Activated T-cell treated with anti-CD3 and anti-CD28 coated beads, Interleukin-2, amount 50 U/mL, for 4 hours (primary cell): ENCODE results near the gene MECP2. TPM values are rescaled to one million over a fixed set of nuclear protein-coding genes. Genes with fewer than 3 reads are reported as not detected.

Experiments
- ATAC-seq, 2 donors: fragments of 200-7000 bp; cut with Tn5 transposase; one replicate each; pipeline ENCODE4 v1.10.0; 2021
- DNase-seq: peaks from one replicate; pipeline ENCODE4 v3.0.0-alpha.2; 2020
- H3K27me3 Mint-ChIP-seq: one replicate; pipeline ENCODE4 v1.8.0; 2021; ENCODE audit warnings: low read depth, mixed read lengths
- H3K36me3 Mint-ChIP-seq: one replicate; pipeline ENCODE4 v1.8.0; 2022; ENCODE audit warnings: mixed read lengths; ENCODE audit not compliant: insufficient read depth
- H3K4me1 Mint-ChIP-seq: one replicate; pipeline ENCODE4 v1.8.0; 2021; ENCODE audit warnings: low read depth, mixed read lengths
- H3K4me3 Mint-ChIP-seq: one replicate; pipeline ENCODE4 v1.8.0; 2021; ENCODE audit warnings: mild to moderate bottlenecking, moderate library complexity, mixed read lengths
- H3K9me3 Mint-ChIP-seq: one replicate; pipeline ENCODE4 v1.8.0; 2021; ENCODE audit warnings: mixed read lengths
- total RNA-seq, 3 donors: library from RNA; stranded (reverse); gene quantifications; one replicate each; pipeline ENCODE4 v1.2.1, GENCODE V29; 2021

MECP2 gene
- total RNA-seq, 3 donors from 2014 or later, result 42.6 to 46.7 (median 45.7) TPM

DNA sequence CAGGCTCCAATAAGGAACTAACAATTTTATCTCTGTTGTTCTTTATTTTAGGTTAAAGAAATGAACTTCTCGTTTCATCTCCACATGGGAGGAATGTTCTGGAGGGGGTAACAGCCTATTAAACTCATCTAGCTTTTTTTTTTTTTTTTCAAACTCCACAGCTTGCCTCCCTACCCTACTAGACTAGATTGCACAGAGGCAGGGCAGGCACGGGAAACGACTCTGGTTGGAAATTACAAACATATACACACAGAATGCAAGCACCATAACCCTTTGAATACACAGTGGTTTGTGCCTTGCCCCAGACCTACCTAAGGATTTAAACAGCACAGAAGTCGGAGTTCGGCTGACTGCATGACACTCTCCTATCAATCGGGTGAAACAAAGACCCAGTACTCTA, 2.7 kb downstream of the MECP2 start:
- H3K36me3 Mint-ChIP-seq, result peaks cover 10% of the 10 kb centered on the region
- H3K27me3 Mint-ChIP-seq, result no peaks in the 10 kb centered on the region
- peaks cover 65% of the 10 kb centered on the region for H3K4me1 Mint-ChIP-seq
- peak overlapping the region; percentile 94 for H3K4me3 Mint-ChIP-seq
- ATAC-seq (no peak), DNase-seq (no peak)
- H3K9me3 Mint-ChIP-seq, result no peaks in the 10 kb centered on the region

DNA sequence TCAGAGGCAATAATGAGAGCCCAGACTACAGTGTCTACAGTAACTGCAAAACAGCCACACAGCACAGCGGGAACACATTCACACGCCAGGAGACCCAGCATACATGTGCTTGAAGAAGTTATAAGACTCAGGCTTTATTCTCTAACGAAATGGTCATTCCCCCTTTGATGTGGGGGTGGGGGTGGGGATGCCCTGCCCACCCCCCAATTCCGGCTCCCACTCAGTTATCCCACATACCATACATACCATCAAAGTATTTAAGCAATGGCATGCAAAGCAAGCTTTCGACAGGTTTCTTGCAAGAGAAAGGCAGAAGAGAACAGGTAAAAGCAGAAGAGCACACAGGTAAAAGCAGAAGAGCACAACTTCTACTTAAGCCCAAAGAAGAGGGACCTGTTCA, 3.6 kb downstream of the MECP2 start:
- no peak for ATAC-seq
- H3K9me3 Mint-ChIP-seq, result no peaks in the 10 kb centered on the region

DNA sequence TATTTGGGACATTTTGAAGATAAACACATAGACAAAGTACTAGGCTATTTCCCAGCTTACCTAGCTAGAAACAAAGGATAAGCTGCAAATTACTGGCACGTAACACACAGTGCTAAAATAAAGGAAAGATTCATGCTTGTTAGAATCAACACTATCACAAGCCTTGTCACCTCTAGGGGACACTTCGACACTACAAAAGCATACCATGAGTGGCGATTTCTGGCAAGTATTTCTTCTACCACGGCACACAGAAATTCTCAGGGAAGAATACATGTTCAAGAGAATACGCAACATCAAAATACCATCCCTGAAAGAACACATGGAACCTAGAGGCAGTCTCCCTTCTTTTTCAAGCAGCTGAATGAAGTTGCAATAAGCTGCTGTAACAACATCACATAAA, 5.1 kb downstream of the MECP2 start:
- Mint-ChIP-seq H3K36me3 (peaks cover 18% of the 10 kb centered on the region), H3K4me3 (peak overlapping the region; percentile 67), H3K4me1 (peaks cover 64% of the 10 kb centered on the region), H3K27me3 (no peaks in the 10 kb centered on the region), H3K9me3 (no peaks in the 10 kb centered on the region)
- ATAC-seq (no peak), DNase-seq (no peak)

More for the DNA sequence above, 3.6 kb downstream of the MECP2 start:
- peaks cover 64% of the 10 kb centered on the region for H3K4me1 Mint-ChIP-seq
- no peak for DNase-seq
- H3K27me3 Mint-ChIP-seq, result no peaks in the 10 kb centered on the region
- peaks cover 11% of the 10 kb centered on the region for H3K36me3 Mint-ChIP-seq
- H3K4me3 Mint-ChIP-seq, result peak overlapping the region; percentile 94

DNA sequence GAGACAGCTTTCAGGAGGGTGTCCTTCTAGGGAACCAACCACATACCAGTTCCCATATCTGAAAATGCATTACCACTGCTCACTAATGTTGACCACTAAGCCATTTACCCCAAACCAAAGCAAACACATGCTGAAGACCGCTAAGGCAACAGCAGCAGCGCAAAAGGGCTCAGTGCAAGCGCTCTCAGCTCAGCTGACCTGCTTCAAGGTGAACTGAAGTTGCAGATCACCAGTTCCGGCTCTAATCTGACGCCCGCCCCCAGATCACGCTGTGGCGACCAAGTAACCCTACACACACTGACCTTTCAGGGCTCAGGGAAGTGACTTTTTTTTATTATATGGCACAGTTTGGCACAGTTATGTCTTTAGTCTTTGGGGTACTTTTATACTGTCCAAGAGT, 5.8 kb downstream of the MECP2 start:
- Mint-ChIP-seq H3K4me3 (no peak overlapping the region), H3K36me3 (peaks cover 18% of the 10 kb centered on the region)

DNA sequence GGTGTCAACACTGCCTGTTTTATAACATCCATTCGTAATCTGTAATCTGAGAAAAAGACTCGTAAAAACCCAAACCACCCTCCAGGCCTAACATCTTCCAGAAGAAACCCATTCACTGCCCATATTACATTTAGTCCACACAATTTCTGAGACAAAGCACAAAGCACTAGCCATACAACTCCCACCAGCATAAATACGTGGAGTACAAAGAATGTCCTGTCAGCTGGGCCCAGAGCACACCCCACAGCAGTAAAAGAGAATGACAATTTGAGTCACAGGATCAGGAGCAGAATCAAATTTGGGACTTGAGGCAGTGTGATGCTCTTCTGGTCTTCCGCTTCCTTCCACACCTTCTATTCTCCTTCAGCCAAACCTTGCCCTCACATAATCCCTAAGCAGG, 6.8 kb downstream of the MECP2 start:
- no peaks in the 10 kb centered on the region for H3K27me3 Mint-ChIP-seq
- H3K4me3 Mint-ChIP-seq, result no peak overlapping the region
- ATAC-seq (no peak), DNase-seq (no peak)
- H3K4me1 Mint-ChIP-seq, result peaks cover 61% of the 10 kb centered on the region
- peaks cover 14% of the 10 kb centered on the region for H3K36me3 Mint-ChIP-seq
- H3K9me3 Mint-ChIP-seq, result no peaks in the 10 kb centered on the region

More for the DNA sequence above, 5.8 kb downstream of the MECP2 start:
- no peak for DNase-seq
- Mint-ChIP-seq H3K4me1 (peaks cover 65% of the 10 kb centered on the region), H3K9me3 (no peaks in the 10 kb centered on the region), H3K27me3 (no peaks in the 10 kb centered on the region)
- no peak for ATAC-seq

DNA sequence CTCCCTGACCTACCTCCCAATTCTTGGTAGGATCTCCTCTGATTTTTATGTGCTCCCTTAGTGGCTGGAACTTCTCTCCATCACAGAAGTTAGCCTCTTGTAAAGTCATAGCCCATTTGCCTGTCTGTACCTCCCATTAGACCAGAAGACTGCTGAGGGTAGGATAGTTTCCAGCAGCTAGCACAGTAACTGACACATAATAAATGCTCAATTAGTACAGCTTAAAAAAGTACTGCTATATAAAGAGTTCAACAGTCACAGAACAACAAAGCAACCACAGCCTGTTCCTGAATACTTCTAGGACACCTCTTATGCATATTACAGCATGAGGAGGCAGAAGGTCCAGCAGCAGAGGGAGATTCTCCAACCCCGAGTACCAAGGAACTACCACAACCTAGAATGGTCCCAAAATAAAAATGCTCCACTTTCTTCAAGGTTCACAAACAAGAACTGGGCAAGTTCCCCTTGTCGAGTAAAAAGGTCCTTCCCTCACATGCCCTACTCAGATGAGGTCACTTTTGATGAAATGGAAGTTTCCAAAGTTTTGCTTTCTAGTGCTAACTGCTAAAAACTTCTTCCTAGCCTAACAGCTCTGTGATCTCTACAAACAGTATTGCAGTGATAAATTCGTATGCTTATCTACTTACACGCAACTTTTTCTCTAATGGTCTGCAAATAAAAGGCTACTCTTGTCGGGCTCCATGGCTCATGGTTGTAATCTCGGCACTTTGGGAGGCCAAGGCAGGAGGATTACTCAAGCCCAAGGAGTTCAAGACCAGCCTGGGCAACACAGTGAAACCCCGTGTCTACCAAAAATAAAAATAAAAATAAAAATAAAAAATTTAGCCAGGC, 12.8 kb downstream of the MECP2 start:
- peak; percentile 58 to 75 for ATAC-seq
- no peaks in the 10 kb centered on the region for H3K27me3 Mint-ChIP-seq
- H3K9me3 Mint-ChIP-seq, result no peaks in the 10 kb centered on the region
- peaks cover 12% of the 10 kb centered on the region for H3K36me3 Mint-ChIP-seq
- no peak for DNase-seq
- peaks cover 47% of the 10 kb centered on the region for H3K4me1 Mint-ChIP-seq
- peak overlapping the region; percentile 11 for H3K4me3 Mint-ChIP-seq

DNA sequence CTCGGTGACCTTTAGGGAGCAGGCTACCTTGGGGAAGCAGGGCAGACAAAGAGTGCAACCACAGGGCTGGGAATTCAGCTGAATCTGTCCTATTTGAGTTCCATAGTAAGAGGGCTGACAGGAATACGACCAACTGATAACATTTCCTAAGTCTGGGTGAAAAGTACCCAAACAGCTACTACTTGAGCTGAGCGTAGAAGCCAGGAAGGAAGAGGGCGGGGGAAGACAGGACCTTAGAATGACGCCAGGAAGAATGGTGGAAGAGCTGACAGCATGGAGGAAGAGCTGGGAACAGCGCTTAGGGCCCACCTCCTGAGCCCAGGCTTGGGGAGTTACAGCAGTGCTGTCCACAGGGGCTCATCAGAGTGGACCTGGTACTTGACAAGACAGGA, 14.4 kb downstream of the MECP2 start:
- Mint-ChIP-seq H3K9me3 (no peaks in the 10 kb centered on the region), H3K4me3 (peak overlapping the region; percentile 22), H3K27me3 (no peaks in the 10 kb centered on the region), H3K4me1 (peaks cover 50% of the 10 kb centered on the region), H3K36me3 (peaks cover 14% of the 10 kb centered on the region)
- ATAC-seq (no peak), DNase-seq (no peak)

DNA sequence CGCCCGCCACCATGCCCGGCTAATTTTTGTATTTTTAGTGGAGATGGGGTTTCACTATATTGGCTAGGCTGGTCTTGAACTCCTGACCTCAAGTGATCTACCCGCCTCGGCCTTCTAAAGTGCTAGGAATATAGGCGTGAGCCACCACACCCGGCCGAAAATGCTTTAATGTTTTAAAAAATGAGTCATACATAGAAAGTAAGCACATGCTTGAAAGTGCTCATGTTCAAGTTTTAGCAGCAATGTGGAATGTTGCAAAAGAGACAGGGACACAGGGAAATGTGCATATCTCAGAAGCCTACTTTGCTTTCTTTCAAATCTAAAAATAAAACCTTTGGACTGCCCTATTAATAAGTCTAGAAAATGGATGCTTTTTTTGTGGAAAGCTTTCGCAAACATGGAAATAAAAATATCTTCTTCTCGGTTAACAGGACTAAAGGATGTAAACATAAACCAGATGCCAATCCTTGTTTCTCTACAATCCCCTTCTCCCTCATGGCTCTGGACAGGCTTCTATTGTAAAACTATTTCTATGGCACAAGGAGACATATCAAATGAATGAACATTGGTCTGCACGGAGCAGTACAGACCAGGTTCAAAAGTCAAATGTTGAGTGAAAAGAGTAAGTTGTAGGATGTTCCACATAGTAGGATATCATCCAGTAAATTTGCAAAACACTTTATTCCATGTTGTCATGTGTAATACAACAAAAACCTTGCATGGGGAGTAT, 15.0 kb downstream of the MECP2 start:
- Mint-ChIP-seq H3K36me3 (peaks cover 9% of the 10 kb centered on the region), H3K9me3 (no peaks in the 10 kb centered on the region), H3K4me1 (peaks cover 45% of the 10 kb centered on the region), H3K27me3 (no peaks in the 10 kb centered on the region), H3K4me3 (peak overlapping the region; percentile 22)
- ATAC-seq, result peak in 1 of 2 donors; percentile 37
- no peak for DNase-seq

DNA sequence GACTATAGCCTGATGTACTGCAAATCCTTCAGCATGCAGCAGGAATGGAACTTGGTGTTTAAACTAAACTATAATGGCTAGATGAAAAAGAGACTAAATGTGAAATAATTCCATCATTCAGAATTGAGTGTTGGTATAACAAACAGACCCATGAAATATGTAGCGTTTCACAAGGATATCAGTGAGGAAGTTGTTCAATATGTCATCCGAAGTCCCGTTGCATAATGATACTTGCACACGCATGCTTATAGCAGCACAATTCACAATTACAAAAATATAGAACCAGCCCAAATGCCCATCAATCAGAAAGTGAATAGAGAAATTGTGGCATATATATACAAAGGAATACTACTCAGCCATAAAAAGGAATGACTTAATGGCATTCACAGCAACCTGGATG, 20.4 kb downstream of the MECP2 start:
- H3K36me3 Mint-ChIP-seq, result peaks cover 11% of the 10 kb centered on the region
- H3K9me3 Mint-ChIP-seq, result no peaks in the 10 kb centered on the region
- no peak overlapping the region for H3K4me3 Mint-ChIP-seq
- H3K27me3 Mint-ChIP-seq, result no peaks in the 10 kb centered on the region
- H3K4me1 Mint-ChIP-seq, result peaks cover 53% of the 10 kb centered on the region
- DNase-seq, result no peak
- no peak for ATAC-seq

DNA sequence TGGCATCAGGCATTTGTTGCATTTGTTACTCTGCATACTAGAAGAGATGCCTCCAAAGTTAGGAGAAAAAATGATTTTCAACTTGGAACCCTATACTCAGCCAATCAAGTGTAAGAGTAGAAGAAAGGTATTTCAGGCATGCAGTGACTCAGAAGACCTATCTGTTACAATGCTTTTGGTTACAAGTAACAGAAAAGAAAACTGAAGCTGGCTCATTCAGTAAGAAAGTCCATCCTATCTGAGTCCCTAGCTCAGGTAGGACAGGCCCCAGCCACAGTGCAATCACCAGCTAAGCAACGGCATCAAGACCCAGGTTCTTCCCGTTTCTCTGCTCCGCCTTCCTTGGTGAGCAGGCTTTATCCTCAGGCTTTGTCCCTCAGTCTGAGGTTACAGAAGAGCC, 23.3 kb downstream of the MECP2 start:
- DNase-seq (no peak), ATAC-seq (peak; percentile 62 to 74)
- Mint-ChIP-seq H3K9me3 (no peaks in the 10 kb centered on the region), H3K27me3 (no peaks in the 10 kb centered on the region), H3K36me3 (peaks cover 11% of the 10 kb centered on the region), H3K4me1 (peaks cover 55% of the 10 kb centered on the region), H3K4me3 (no peak overlapping the region)

DNA sequence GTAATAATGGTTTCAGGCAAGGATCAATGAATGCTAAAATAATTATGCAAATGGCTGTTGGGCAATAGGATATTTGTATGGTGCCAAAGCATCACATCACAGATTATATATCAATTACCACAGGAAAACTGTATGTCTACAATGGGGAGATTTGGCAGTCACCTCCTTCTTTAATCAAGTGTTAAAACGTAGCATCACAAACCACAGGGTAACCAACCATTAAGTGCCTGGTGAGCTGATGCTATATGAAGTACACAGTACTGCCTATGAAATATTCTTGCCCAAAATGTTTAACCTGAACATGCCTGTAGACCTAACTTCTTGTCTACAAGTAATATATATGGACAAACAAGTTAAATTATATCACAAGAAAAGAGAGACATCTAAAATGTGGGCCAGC, 25.3 kb downstream of the MECP2 start:
- Mint-ChIP-seq H3K27me3 (no peaks in the 10 kb centered on the region), H3K9me3 (no peaks in the 10 kb centered on the region), H3K4me1 (peaks cover 59% of the 10 kb centered on the region), H3K4me3 (no peak overlapping the region), H3K36me3 (peaks cover 6% of the 10 kb centered on the region)
- DNase-seq, result no peak
- no peak for ATAC-seq

DNA sequence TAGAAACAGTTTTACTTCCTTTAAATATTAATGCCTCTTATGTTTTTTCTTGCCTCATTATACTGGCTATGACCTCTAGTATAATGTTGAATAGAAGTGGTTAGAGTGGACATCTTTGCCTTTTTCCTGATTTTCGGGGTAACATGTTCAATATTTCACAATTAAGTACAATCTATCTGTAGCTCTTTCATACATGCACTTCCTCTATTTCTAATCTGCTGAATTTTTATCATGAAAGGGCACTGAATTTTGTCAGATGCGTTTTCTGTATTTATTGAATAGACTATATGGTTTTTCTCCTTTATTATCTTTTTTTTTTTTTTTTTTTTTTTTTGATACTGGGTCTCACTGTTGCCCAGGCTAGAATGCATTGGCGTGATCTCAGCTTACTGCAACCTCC, 29.0 kb downstream of the MECP2 start:
- Mint-ChIP-seq H3K36me3 (no peaks in the 10 kb centered on the region), H3K9me3 (no peaks in the 10 kb centered on the region), H3K27me3 (no peaks in the 10 kb centered on the region), H3K4me3 (no peak overlapping the region), H3K4me1 (peaks cover 51% of the 10 kb centered on the region)
- no peak for DNase-seq
- no peak for ATAC-seq

DNA sequence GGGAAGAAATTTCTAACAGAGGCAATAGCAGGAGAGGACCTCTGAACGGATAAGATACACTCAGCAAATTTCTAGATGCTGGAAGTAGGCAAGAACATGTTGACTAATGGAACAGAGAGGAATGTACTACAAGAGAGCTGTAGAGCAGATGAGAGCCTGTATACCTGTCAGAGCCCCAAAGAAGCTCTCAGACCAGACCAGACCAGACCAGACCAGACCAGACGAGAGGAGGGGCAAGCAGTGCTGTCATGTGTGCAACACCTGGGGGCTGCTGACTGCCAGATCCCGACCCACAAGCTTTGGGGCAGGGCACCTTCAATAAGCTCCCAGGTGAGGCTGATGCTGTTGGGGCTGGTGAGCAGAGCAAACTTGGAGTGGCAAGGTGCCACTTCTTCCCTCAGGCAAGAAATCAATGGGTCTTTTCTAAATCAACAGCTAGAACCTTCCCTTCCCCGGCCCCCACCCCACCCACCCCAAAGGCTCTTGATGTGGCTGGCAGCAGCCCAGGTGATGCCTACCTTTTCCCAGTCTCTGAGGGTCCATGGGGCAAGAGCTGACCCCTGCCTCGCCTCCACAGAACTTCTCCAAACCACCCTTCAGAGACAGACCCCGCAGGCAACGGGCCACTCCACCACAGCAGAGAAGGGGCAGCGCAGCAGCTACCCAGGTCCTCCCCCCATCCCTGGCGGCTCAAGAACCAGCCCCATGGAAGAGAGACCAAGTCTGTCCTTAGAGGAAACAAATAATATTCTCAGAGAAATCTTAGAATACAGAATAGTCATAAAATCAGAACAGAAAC, 32.7 kb downstream of the MECP2 start:
- peaks cover 61% of the 10 kb centered on the region for H3K4me1 Mint-ChIP-seq
- H3K36me3 Mint-ChIP-seq, result peaks cover 2% of the 10 kb centered on the region
- no peaks in the 10 kb centered on the region for H3K27me3 Mint-ChIP-seq
- no peak overlapping the region for H3K4me3 Mint-ChIP-seq
- H3K9me3 Mint-ChIP-seq, result no peaks in the 10 kb centered on the region
- no peak for ATAC-seq
- no peak for DNase-seq

DNA sequence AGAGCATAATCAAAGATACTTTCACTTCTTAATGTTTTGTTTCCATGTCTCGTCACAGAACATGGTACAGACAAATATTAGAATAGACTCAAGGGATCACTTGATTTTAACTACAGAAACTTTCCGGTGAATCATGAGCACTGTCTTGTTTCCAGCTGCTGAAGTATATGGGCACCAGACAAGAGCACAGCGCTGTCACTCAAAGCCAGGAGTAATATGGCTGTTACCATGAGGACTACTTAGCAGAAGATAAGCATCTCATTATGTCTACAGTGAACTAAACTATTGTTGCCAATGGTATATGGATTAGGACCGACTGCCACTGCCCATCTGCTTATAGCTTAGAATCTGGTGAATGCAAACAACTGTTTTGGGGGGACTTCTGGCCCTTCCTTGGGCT, 34.3 kb downstream of the MECP2 start:
- Mint-ChIP-seq H3K27me3 (no peaks in the 10 kb centered on the region), H3K9me3 (no peaks in the 10 kb centered on the region), H3K4me1 (peaks cover 74% of the 10 kb centered on the region), H3K4me3 (no peak overlapping the region), H3K36me3 (peaks cover 5% of the 10 kb centered on the region)
- no peak for DNase-seq
- ATAC-seq, result peak; percentile 68 to 80
